CD4-positive, alpha-beta T cell treated with Interleukin-15 for 1 hour (primary cell): Measurements from ENCODE around the gene THSD7B.
"Not testable (repeated sequence)": the region's sequence is repeated elsewhere in the genome, so short reads cannot be mapped to it uniquely, and the experiment has no call there.

Experiments used
- DNase-seq: peaks from one replicate; pipeline ENCODE4 v3.0.0-alpha.2; 2020

THSD7B gene

DNA sequence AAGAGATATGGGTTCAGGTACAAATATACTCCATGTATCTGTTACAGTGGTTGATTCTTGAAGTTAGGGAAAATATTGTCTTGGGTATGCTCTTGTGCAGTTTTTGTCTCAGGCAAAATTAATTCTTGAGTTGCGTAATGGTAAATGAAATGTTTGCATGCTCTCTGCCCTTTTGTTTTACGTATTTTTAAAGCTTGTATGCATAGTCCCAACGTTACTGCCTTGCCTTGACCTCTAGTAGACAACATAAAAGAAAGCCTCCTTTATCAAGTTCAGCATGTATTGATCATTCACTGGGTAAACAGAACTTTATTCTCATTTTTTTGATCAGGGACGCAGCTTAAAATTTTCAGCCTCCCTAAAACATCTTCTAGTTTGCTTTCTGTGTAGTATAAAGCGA is 283.1 kb downstream of the THSD7B start:
- DNase-seq, result no peak

DNA sequence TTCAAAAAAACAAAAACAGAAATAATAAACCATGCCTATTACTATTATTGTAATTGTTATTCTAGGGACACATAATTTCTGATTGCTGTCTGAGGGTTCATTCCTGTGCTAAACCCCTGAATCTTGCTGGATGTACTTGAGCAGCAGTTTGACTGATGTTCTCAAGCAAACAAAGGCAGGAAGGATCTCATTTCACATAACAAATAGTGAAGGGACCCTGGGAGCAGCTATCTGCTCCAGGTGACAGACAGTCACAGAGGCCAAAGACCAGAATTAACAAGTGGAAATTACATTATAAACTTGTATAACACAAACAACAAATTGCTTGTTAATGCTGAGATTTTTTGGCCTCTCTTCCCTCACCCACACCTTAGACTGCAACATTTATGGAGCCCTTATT is 284.2 kb downstream of the THSD7B start:
- no peak for DNase-seq

GRCh38 chr2:137050949-137051348 is 285.6 kb downstream of the THSD7B start:
- no peak for DNase-seq

DNA sequence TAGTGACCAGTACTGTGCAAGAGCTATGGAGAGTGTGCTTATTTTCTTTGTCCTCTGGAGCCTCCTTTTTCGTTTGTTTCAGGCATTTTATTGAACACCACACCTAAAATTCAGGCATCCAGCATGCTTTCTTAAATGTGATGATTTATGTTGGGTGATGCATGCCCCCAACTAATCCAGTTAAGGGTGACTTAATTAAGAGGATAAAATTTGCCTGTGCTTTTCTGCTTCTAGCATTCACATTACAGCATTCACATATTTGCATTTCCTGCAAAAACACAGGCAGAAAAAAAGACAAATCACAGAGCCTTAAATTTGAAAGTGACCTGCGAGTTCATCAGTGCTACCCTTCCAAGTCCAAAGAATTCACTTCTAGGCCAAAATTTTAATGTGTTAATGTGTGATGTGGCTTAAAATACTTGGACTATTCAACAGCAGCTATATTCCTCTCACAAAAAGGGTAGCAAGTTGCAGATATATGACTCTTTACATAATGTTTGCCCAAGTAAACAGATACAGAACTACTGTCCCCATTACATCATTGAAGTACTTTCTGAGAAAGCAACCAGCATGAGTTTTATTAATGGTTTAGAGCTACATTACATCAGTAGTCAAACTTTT is 286.5 kb downstream of the THSD7B start:
- no peak for DNase-seq

DNA sequence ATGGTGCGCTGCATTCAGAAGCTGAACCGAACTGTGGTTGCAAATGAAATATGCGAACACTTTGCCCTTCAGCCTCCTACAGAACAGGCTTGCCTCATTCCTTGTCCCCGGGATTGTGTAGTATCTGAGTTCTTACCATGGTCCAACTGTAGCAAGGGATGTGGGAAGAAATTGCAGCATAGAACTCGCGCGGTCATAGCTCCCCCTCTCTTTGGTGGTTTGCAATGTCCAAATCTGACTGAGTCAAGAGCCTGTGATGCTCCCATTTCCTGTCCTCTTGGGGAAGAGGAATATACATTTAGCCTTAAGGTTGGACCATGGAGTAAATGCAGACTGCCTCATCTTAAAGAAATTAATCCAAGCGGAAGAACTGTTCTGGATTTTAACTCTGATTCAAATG is 291.4 kb downstream of the THSD7B start:
- DNase-seq, result no peak

DNA sequence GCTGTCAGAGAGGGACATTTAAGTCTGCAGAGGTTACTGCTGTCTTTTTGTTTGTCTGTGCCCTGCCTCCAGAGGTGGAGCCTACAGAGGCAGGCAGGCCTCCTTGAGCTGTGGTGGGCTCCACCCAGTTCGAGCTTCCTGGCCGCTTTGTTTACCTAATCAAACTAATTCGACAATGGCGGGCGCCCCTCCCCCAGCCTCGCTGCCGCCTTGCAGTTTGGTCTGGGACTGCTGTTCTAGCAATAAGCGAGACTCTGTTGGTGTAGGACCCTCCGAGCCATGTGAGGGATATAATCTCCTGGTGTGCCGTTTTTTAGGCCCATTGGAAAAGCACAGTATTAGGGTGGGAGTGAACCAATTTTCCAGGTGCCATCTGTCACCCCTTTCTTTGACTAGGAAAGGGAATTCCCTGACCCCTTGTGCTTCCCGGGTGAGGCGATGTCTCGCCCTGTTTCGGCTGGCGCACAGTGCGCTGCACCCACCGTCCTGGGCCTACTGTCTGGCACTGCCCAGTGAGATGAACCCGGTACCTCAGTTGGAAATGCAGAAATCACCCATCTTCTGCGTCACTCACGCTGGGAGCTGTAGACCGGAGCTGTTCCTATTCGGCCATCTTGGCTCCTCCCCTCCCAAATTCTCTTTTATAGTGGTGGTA is 310.9 kb downstream of the THSD7B start:
- not testable (repeated sequence) for DNase-seq

GRCh38 chr2:137091704-137092103 is 326.4 kb downstream of the THSD7B start:
- no peak for DNase-seq

GRCh38 chr2:137093116-137093515 is 327.8 kb downstream of the THSD7B start:
- DNase-seq, result no peak

- no peak for DNase-seq
Observed at GRCh38 chr2:137096187-137096586, 330.8 kb downstream of the THSD7B start.

DNA sequence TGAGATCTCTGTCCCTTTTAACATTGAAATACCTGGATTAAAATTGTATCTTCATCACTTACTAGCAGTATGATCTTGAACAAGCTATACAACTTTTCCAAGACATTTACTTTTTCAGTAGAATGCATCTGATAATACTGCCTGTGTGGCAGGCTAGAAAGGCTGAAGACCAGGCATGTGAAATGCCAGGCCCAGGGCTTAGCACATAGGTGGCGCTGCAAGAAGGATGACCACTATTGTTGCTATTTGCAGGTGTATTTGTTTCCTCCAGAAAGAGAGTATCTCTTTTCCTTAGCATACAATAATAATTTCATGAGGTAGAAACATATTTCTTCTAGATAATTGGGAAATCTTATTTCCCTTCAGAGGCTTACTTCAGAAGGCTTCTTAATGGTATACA is 331.3 kb downstream of the THSD7B start:
- DNase-seq, result no peak

DNA sequence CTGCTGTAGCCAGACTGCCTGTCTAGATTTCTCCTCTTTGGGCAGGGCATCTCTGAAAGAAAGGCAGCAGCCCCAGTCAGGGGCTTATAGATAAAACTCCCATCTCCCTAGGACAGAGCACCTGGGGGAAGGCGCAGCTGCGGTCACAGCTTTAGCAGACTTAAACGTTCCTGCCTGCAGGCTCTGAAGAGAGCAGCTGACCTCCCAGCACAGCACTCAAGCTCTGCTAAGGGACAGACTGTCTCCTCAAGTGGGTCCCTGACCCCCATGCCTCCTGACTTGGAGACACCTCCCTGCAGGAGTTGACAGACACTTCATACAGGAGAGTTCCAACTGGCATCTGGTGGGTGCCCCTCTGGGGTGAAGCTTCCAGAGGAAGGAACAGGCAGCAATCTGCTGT is 336.5 kb downstream of the THSD7B start:
- not testable (repeated sequence) for DNase-seq

DNA sequence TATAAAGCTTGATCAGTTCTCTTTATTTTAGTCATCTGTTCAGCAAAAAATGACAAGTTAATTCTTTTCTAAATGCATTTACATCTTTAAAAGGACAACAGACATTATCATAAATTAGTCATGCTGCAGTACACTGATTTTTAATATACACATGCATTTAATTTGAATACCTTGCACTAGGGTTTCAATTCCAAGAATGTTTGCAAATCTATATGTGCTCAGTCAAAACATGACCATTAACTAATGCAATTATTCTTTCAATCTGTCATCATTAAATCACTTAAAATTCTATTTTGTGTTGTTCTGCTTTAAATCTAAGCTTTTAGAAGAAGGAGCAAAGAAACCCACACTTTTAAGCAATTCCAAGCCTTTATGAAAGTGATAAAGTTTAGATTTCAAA is 342.6 kb downstream of the THSD7B start:
- no peak for DNase-seq

- no peak for DNase-seq
Observed at GRCh38 chr2:137111896-137112295, 346.6 kb downstream of the THSD7B start.

- DNase-seq, result no peak
Observed at GRCh38 chr2:137115081-137115794, 349.9 kb downstream of the THSD7B start.

DNA sequence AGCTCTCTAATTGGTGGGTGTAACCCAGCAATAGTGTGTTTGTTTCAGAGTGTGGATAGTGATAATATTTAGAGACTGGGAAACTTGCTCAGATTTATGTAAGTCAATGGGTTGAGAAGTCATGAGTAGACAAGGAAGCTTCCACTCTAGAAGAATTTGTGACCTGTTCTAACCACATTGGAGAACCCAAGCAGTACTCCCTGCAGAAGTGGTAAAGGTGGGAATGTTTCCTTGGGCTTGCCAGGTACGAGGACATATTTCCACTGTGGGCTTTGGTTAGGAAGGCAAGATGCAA is 350.4 kb downstream of the THSD7B start:
- no peak for DNase-seq

GRCh38 chr2:137117385-137117784 is 352.0 kb downstream of the THSD7B start:
- DNase-seq, result no peak

DNA sequence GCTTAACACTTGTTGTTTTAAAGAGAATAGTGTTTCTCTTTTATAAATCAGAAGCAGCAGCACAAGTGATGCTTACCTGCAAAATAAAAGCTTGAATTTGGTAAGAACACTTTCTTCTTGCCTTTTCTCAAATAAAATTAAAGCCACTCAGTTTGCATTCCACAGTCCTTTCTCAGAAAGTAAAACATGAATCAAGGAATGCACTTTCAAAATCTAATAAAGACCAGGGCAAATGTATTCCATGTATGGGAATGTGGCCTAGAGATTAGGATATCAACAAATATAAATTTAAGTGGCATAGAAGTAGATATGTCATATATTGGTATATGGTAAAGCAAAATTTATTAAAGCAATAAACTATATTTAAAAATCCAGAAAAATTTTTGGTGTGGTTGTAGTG is 352.8 kb downstream of the THSD7B start:
- DNase-seq, result no peak

DNA sequence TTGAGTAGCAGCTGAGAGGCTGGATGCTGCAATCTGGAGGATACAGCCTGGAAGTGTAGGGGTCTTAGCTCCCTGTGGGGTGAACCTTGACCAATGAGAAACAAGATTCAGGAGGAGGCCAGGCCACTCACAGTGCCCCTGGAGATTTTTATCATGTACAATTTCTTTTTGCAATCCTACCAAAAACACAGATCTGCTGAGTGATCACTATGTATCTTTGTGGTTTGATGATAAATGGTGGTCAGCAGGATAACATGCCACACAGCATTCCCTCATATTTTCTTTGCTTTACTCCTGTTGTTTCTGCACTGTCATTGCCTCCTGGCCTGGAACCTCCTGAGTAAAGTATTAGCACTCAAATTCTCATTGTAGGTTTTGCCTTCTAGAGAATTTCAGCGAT is 357.9 kb downstream of the THSD7B start:
- no peak for DNase-seq

DNA sequence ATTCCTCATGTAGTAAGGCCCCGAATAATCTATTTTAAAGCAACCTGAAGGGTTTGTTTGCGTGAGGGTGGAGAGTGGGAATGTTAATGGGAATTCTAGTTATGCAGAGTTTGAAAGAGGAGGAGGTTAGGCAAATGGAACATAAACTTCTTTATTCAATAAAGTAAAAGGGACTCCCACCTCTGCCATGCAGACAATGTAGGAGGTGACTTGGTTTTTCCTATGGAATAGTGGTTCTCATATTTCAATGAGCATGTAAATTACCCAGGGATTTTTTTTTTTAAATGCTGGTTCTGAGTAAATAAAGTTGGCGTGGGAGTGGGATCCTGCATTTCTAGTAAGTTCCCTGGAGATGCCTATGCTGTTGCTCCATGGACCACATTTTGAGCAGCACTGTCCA is 367.9 kb downstream of the THSD7B start:
- no peak for DNase-seq

DNA sequence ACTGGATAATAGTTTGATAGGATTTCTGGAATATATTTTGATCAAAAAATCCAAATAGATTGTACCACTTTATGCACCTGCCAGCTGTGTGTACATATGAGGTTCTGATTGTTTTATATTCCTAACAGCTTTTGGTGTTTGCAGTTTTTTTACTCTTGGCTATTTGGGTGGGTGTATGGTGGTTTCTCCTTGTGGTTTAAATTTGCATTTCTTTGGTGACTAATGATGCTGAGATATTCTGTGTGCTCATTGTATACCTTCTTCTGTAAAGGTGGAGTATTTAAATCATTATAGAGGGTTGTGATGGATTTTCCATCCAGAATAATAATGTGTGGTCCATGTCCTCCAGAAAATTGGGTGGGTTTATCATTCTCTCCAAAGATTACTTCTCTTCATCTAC is 372.9 kb downstream of the THSD7B start:
- DNase-seq, result no peak

DNA sequence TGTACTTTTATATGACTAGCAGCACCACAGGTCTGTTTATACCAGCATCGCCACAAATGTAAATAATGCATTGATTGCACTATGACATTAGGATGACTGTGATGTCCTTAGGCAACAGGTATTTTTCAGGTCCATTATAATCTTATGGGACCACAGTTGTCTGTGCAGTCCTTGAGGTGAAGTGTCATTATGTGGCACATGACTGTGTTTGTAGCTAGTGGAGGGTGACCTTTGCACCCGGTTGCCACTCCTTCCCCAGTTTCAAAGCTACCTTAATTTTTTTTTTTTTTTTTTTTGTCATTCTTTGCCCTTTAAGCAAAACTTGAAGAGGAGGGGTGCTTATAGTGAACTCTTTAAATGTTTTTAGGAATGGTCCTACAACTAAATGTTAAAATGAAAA is 386.4 kb downstream of the THSD7B start:
- no peak for DNase-seq

- no peak for DNase-seq
Observed at GRCh38 chr2:137154946-137155345, 389.6 kb downstream of the THSD7B start.

GRCh38 chr2:137155356-137156104 is 390.2 kb downstream of the THSD7B start:
- DNase-seq, result no peak
